Thymus (tissue), 11 donors: ENCODE results near the gene BIRC6. TPM values are rescaled to one million over a fixed set of nuclear protein-coding genes. Genes with fewer than 3 reads are reported as not detected.
A peak's percentile ranks its signal among the peaks of the same experiment; 100 is the strongest.
"Not testable (repeated sequence)": the region's sequence is repeated elsewhere in the genome, so short reads cannot be mapped to it uniquely, and the experiment has no call there.

Experiments used
- DNase-seq, 9 donors: peaks; one replicate each; pipeline ENCODE4 v3.0.0-alpha.2; 2013; ENCODE audit warnings: low spot score in 9 of 9, low read depth in 6 of 9, missing footprints in 1 of 9
- H3K27ac ChIP-seq, 2 donors: one replicate each; pipeline ENCODE4 v1.5.1; 2013; ENCODE audit warnings: control low read depth in 1 of 2, low read depth in 1 of 2, low read length in 1 of 2, mild to moderate bottlenecking in 1 of 2, moderate library complexity in 1 of 2
- H3K27me3 ChIP-seq, 2 donors: one replicate each; pipeline ENCODE4 v1.5.1; 2013; ENCODE audit warnings: low read length in 1 of 2; ENCODE audit not compliant: control insufficient read depth in 2 of 2, insufficient read depth in 1 of 2
- H3K36me3 ChIP-seq, 2 donors: one replicate each; pipeline ENCODE4 v1.5.1; 2013; ENCODE audit warnings: low read length in 1 of 2, mild to moderate bottlenecking in 1 of 2, moderate library complexity in 1 of 2; ENCODE audit not compliant: control insufficient read depth in 2 of 2, insufficient read depth in 2 of 2
- H3K4me1 ChIP-seq, 2 donors: one replicate each; pipeline ENCODE4 v1.5.1; 2013; ENCODE audit warnings: low read length in 2 of 2; ENCODE audit not compliant: control insufficient read depth in 2 of 2, insufficient read depth in 2 of 2
- H3K4me3 ChIP-seq, 2 donors: one replicate each; pipeline ENCODE4 v1.5.1; 2013; ENCODE audit warnings: low read length in 2 of 2, control low read depth in 1 of 2, mild to moderate bottlenecking in 1 of 2
- H3K9me3 ChIP-seq, 2 donors: one replicate each; pipeline ENCODE4 v1.5.1; 2013; ENCODE audit warnings: low read length in 1 of 2, mild to moderate bottlenecking in 1 of 2; ENCODE audit not compliant: control insufficient read depth in 2 of 2, insufficient read depth in 1 of 2
- WGBS: extraction: QIAGEN DNeasy Blood & Tissue Kit; methylation state at CpG from one replicate; pipeline ENCODE4 v1.1.7; 2013; 5-methylcytosine and 5-hydroxymethylcytosine counted together
- polyA plus RNA-seq: library from polyadenylated mRNA; stranded (reverse); fragments of 200-250 nt; gene quantifications from one replicate; pipeline ENCODE4 v1.2.3, GENCODE V29; 2013
- total RNA-seq: library from RNA; stranded (reverse); fragments of 120-200 nt; gene quantifications from one replicate; pipeline ENCODE4 v1.2.4, GENCODE V29; 2013
- donor health status: healthy.

The BIRC6 gene
- total and polyA plus RNA-seq, 2 donors: 29.7 to 65.4 TPM

GRCh38 chr2:32350797-32351196 is 6.0 kb upstream of the BIRC6 start:
- H3K9me3 ChIP-seq: not testable (repeated sequence)
- 94% methylated on average over 3 of the region's 3 CpGs for WGBS

GRCh38 chr2:32355976-32356680 is 695 bp upstream of the BIRC6 start:
- H3K4me3 ChIP-seq: peak overlapping the region; percentile 81 to 96
- DNase-seq: peak in 2 of 9 donors; percentile 0 to 20
- no peaks in the 10 kb centered on the region for H3K9me3 ChIP-seq
- 11% methylated on average over 10 of the region's 10 CpGs for WGBS
- H3K27ac ChIP-seq: peak overlapping the region; percentile 92 to 97
- H3K4me1 ChIP-seq: peaks cover 2 to 10% of the 10 kb centered on the region in 2 donors
- no peaks in the 10 kb centered on the region for H3K36me3 ChIP-seq
- no peaks in the 10 kb centered on the region for H3K27me3 ChIP-seq

More at GRCh38 chr2:32350797-32351196, 6.0 kb upstream of the BIRC6 start:
- not testable (repeated sequence) for H3K4me3 ChIP-seq, DNase-seq, H3K27me3 ChIP-seq, H3K36me3 ChIP-seq, H3K27ac ChIP-seq, H3K4me1 ChIP-seq

- no peaks in the 10 kb centered on the region for H3K9me3 ChIP-seq
- DNase-seq: peak in 8 of 9 donors; percentile 26 to 72 (median 43)
- H3K4me3 ChIP-seq: peak overlapping the region; percentile 81 to 96
- peak overlapping the region; percentile 92 to 97 for H3K27ac ChIP-seq
- peaks cover 2 to 10% of the 10 kb centered on the region in 2 donors for H3K4me1 ChIP-seq
- H3K36me3 ChIP-seq: peaks cover 0 to 3% of the 10 kb centered on the region in 2 donors
- H3K27me3 ChIP-seq: no peaks in the 10 kb centered on the region
- WGBS: under 1% methylated on average over 65 of the region's 65 CpGs
Measured at GRCh38 chr2:32357318-32358110, 691 bp downstream of the BIRC6 start.

- 12% methylated on average over 16 of the region's 16 CpGs for WGBS
- Histone ChIP-seq H3K27ac (peak overlapping the region; percentile 40 to 74), H3K4me1 (peaks cover 2 to 10% of the 10 kb centered on the region in 2 donors), H3K27me3 (no peaks in the 10 kb centered on the region), H3K36me3 (peaks cover 0 to 3% of the 10 kb centered on the region in 2 donors), H3K9me3 (no peaks in the 10 kb centered on the region), H3K4me3 (peak overlapping the region; percentile 81 to 96)
- peak in 5 of 9 donors; percentile 9 to 45 (median 17) for DNase-seq
Measured at GRCh38 chr2:32358111-32358482, 1.3 kb downstream of the BIRC6 start.

- WGBS: 96% methylated on average over 4 of the region's 4 CpGs
- H3K27ac ChIP-seq: no peak overlapping the region
- H3K4me1 ChIP-seq: peaks cover 2 to 10% of the 10 kb centered on the region in 2 donors
- no peak for DNase-seq
- no peaks in the 10 kb centered on the region for H3K9me3 ChIP-seq
- H3K36me3 ChIP-seq: peaks cover 0 to 3% of the 10 kb centered on the region in 2 donors
- H3K4me3 ChIP-seq: no peak overlapping the region
- no peaks in the 10 kb centered on the region for H3K27me3 ChIP-seq
Measured at GRCh38 chr2:32360416-32360815, 3.6 kb downstream of the BIRC6 start.

GRCh38 chr2:32362997-32363396 is 6.2 kb downstream of the BIRC6 start:
- H3K4me3 ChIP-seq, H3K27me3 ChIP-seq, H3K27ac ChIP-seq, H3K9me3 ChIP-seq, H3K36me3 ChIP-seq, DNase-seq: not testable (repeated sequence)
- H3K4me1 ChIP-seq: peaks cover 2 to 10% of the 10 kb centered on the region in 2 donors
- over 99% methylated on average over 2 of the region's 2 CpGs for WGBS

- DNase-seq: no peak
- Histone ChIP-seq H3K4me1 (peaks cover 2 to 4% of the 10 kb centered on the region in 2 donors), H3K4me3 (no peak overlapping the region), H3K9me3 (no peaks in the 10 kb centered on the region), H3K27ac (no peak overlapping the region), H3K36me3 (peaks cover 0 to 3% of the 10 kb centered on the region in 2 donors), H3K27me3 (no peaks in the 10 kb centered on the region)
- 96% methylated on average over 2 of the region's 2 CpGs for WGBS
Measured at GRCh38 chr2:32363597-32363996, 6.8 kb downstream of the BIRC6 start.

- H3K27me3 ChIP-seq, H3K9me3 ChIP-seq, H3K27ac ChIP-seq, DNase-seq, H3K4me1 ChIP-seq, H3K4me3 ChIP-seq, H3K36me3 ChIP-seq: not testable (repeated sequence)
- WGBS: 98% methylated on average over 9 of the region's 9 CpGs
Measured at GRCh38 chr2:32364290-32364689, 7.5 kb downstream of the BIRC6 start.

GRCh38 chr2:32365679-32366078 is 8.9 kb downstream of the BIRC6 start:
- not testable (repeated sequence) for H3K9me3 ChIP-seq, H3K27me3 ChIP-seq, H3K27ac ChIP-seq, H3K4me1 ChIP-seq, H3K4me3 ChIP-seq, H3K36me3 ChIP-seq, DNase-seq
- 97% methylated on average over 3 of the region's 3 CpGs for WGBS
